K562 (cell line): ENCODE data around the gene NTM. TPM values are rescaled to one million over a fixed set of nuclear protein-coding genes. Genes with fewer than 3 reads are reported as not detected.

Experiments
- ATAC-seq: fragments of 200-7000 bp; cut with Tn5 transposase; 3 replicates; pipeline ENCODE4 v1.9.1; 2020; ENCODE audit warnings: moderate library complexity
- BruUV-seq: library from RNA; stranded (reverse); fragments of 400-500 nt; replicated peaks from 2 replicates; lab custom pipeline; 2021; lab: Mats Ljungman, UMichigan
- CTCF ChIA-PET: fragments of 300-600 bp; formaldehyde crosslinking; extraction: SDS; loops from one replicate; lab custom pipeline; 2021; ENCODE audit warnings: low intra/inter-chr PET ratio; lab: Yijun Ruan, JAX
- POLR2A ChIA-PET: fragments of 300-600, 350-650 bp; sonication (Branson Sonifier 250); formaldehyde crosslinking; extraction: SDS; loops from one replicate; lab custom pipeline; 2021; ENCODE audit warnings: antibody characterized with exemption, inconsistent platforms; lab: Yijun Ruan, JAX
- DNase-seq, 4 experiments: peaks; one replicate each; pipeline versions ENCODE4 v3.0.0 to v3.0.0-alpha.2; 2011 to 2018; ENCODE audit warnings: low spot score in 3 of 4, mixed read lengths in 3 of 4; ENCODE audit errors: extremely low read depth in 1 of 4
- FAIRE-seq: peaks from 2 replicates; lab custom pipeline; 2011; peaks lifted over from hg19 to GRCh38; lab: Jason Lieb, UNC
- H2AFZ ChIP-seq: 2 replicates; pipeline ENCODE4 v1.6.0; 2011; ENCODE audit warnings: low read depth, low read length, control low read depth, inconsistent platforms
- H3K27ac ChIP-seq: fragments of 200-600 bp; 3 replicates; pipeline ENCODE4 v1.8.0; 2011; ENCODE audit warnings: low read depth, mild to moderate bottlenecking, control low read depth, inconsistent platforms, low read length, moderate library complexity, mixed read lengths; ENCODE audit errors: extremely low read depth
- H3K27me3 ChIP-seq, 2 experiments: fragments of 300-600 bp in 1 of 2; 2 replicates in 1 of 2; 3 replicates in 1 of 2; pipeline versions ENCODE4 v1.6.0 to v1.8.0; 2011; ENCODE audit warnings: inconsistent platforms in 2 of 2, low read length in 2 of 2, mild to moderate bottlenecking in 1 of 2, mixed read lengths in 1 of 2, moderate library complexity in 1 of 2; ENCODE audit not compliant: control insufficient read depth in 2 of 2, insufficient read depth in 2 of 2
- H3K36me3 ChIP-seq: fragments of 300-600 bp; 3 replicates; pipeline ENCODE4 v1.8.0; 2011; ENCODE audit warnings: mild to moderate bottlenecking, low read length, inconsistent platforms; ENCODE audit not compliant: control insufficient read depth, insufficient read depth
- H3K4me1 ChIP-seq, 2 experiments: fragments of 200-600 bp in 1 of 2; replicated peaks in 1 of 2; 2 replicates in 1 of 2; 3 replicates in 1 of 2; pipeline versions ENCODE4 v1.5.1 to v1.8.0; 2011; ENCODE audit warnings: inconsistent platforms in 2 of 2, low read length in 2 of 2, mild to moderate bottlenecking in 1 of 2, mixed read lengths in 1 of 2, moderate library complexity in 1 of 2; ENCODE audit not compliant: control insufficient read depth in 2 of 2, insufficient read depth in 2 of 2
- H3K4me2 ChIP-seq: 2 replicates; pipeline ENCODE4 v1.6.1; 2011; ENCODE audit warnings: low read length, control low read depth, inconsistent platforms, mixed read lengths; ENCODE audit not compliant: insufficient read depth
- H3K4me3 ChIP-seq: fragments of 200-600 bp; sonication (generic), shearing (Covaris generic); 2 replicates; pipeline ENCODE4 v1.5.1; 2016; ENCODE audit warnings: control low read depth, inconsistent platforms
- H3K79me2 ChIP-seq: fragments of 200-600 bp; 3 replicates; pipeline ENCODE4 v1.8.0; 2011; ENCODE audit warnings: low read length, inconsistent platforms; ENCODE audit not compliant: control insufficient read depth, insufficient read depth
- H3K9ac ChIP-seq, 2 experiments: 2 replicates each; pipeline versions ENCODE4 v1.6.0 to v1.6.1; 2011; ENCODE audit warnings: low read depth in 2 of 2, low read length in 2 of 2, control low read depth in 1 of 2, inconsistent platforms in 1 of 2, mild to moderate bottlenecking in 1 of 2, mixed read lengths in 1 of 2; ENCODE audit not compliant: insufficient read depth in 1 of 2
- H3K9me1 ChIP-seq: one replicate; pipeline ENCODE4 v1.6.0; 2011; ENCODE audit warnings: inconsistent platforms, mild to moderate bottlenecking, low read length, moderate library complexity; ENCODE audit not compliant: control insufficient read depth, insufficient read depth
- H3K9me3 ChIP-seq: replicated peaks from 2 replicates; pipeline ENCODE4 v1.5.1; 2011; ENCODE audit warnings: low read depth, low read length, inconsistent platforms; ENCODE audit not compliant: control insufficient read depth, insufficient read depth
- H4K20me1 ChIP-seq: replicated peaks from 2 replicates; pipeline ENCODE4 v1.6.1; 2011; ENCODE audit warnings: low read length, inconsistent platforms, mixed read lengths; ENCODE audit not compliant: control insufficient read depth, insufficient read depth
- CC2D1A ChIP-seq: fragments of 450-650 bp; IDR thresholded peaks from 2 replicates; pipeline ENCODE4 v1.6.1; 2017; ENCODE audit warnings: mild to moderate bottlenecking
- HDAC8 ChIP-seq: fragments of 450-650 bp; IDR thresholded peaks from 2 replicates; pipeline ENCODE4 v1.6.1; 2016; ENCODE audit warnings: mild to moderate bottlenecking, missing genetic modification characterization, moderate library complexity, missing compliant biosample characterization
- ILK ChIP-seq: fragments of 450-650 bp; IDR thresholded peaks from 2 replicates; pipeline ENCODE4 v1.6.1; 2016; ENCODE audit warnings: missing genetic modification characterization, low read depth, mild to moderate bottlenecking, missing compliant biosample characterization, moderate library complexity, borderline replicate concordance
- NBN ChIP-seq: fragments of 450-650 bp; IDR thresholded peaks from 2 replicates; pipeline ENCODE4 v1.6.1; 2016; ENCODE audit warnings: low read depth, mild to moderate bottlenecking
- NFYB ChIP-seq: IDR thresholded peaks from 2 replicates; pipeline ENCODE4 v1.6.1; 2011; ENCODE audit warnings: mild to moderate bottlenecking, moderate library complexity; ENCODE audit not compliant: insufficient read length; ENCODE audit errors: extremely low read depth
- RBM17 ChIP-seq: fragments of 200-400 bp; formaldehyde crosslinking; IDR thresholded peaks from 2 replicates; pipeline ENCODE4 v1.6.1; 2017; ENCODE audit warnings: low read depth, mild to moderate bottlenecking, low read length, borderline replicate concordance
- RUNX1 ChIP-seq: sonication (generic); IDR thresholded peaks from 2 replicates; pipeline ENCODE4 v1.6.1; 2016; ENCODE audit warnings: antibody characterized with exemption, low read depth
- SIRT6 ChIP-seq: IDR thresholded peaks from one replicate; pipeline ENCODE4 v1.6.1; 2012; ENCODE audit warnings: low read depth, mild to moderate bottlenecking, control low read depth, inconsistent platforms, low read length, moderate library complexity
- SMARCA4 ChIP-seq: fragments of 450-650 bp; IDR thresholded peaks from 2 replicates; pipeline ENCODE4 v1.6.1; 2016
- TRIM24 ChIP-seq, 2 experiments: fragments of 450-650 bp; IDR thresholded peaks; 2 replicates each; pipeline ENCODE4 v1.6.1; 2016
- ZNF280B ChIP-seq: fragments of 250-450 bp; sonication (Bioruptor Pico); IDR thresholded peaks from 2 replicates; pipeline ENCODE4 v1.5.1; 2021; ENCODE audit warnings: mild to moderate bottlenecking
- ZNF644 ChIP-seq: fragments of 200-800 bp; sonication (Bioruptor generic); IDR thresholded peaks from 2 replicates; pipeline ENCODE4 v1.6.1; 2016; ENCODE audit warnings: low read depth, missing genetic modification characterization, missing compliant biosample characterization
- ZNF717 ChIP-seq: fragments of 250-450 bp; sonication (Bioruptor Pico); IDR thresholded peaks from 2 replicates; pipeline ENCODE4 v1.5.0; 2021
- ZNF79 ChIP-seq: fragments of 250-450 bp; sonication (Bioruptor Pico); IDR thresholded peaks from 2 replicates; pipeline ENCODE4 v1.4.0; 2020; ENCODE audit warnings: low read depth, mild to moderate bottlenecking, moderate library complexity
- WGBS: fragments of 100-300 bp; shearing (Covaris generic); methylation state at CpG from one replicate; pipeline ENCODE4 v1.1.6; 2016; ENCODE audit warnings: low coverage, mixed read lengths; ENCODE audit not compliant: insufficient coverage; ENCODE audit errors: missing lambda C conversion rate; 5-methylcytosine and 5-hydroxymethylcytosine counted together
- in situ Hi-C: fragments of 300-500 bp; cut with MboI; formaldehyde crosslinking; loops from 4 replicates; pipeline ENCODE4 v1.15.0; 2018; ENCODE audit warnings: inconsistent platforms, mixed read lengths
- intact Hi-C: fragments of 100-400 bp; cut with micrococcal nuclease; formaldehyde crosslinking; loops from 2 replicates; pipeline ENCODE4 v1.14.2; 2022
- polyA plus RNA-seq, 8 experiments: library from polyadenylated mRNA; depleted of rRNA in 4 of 8; stranded (reverse) in 5 of 8; unstranded in 3 of 8; fragments of >200 nt; fragmentation: Nextera tagmentation in 2 of 8; fragmentation: Illumina TruSeq in 1 of 8; extraction: Ambion mirVana in 2 of 8; extraction: Trizol in 1 of 8; gene quantifications; 2 replicates each; pipeline versions ENCODE4 v1.2.1 to v1.2.3, GENCODE V29; 2011 to 2014; ENCODE audit warnings: inconsistent platforms in 1 of 8, missing spikeins in 1 of 8
- total RNA-seq, 7 experiments: library from RNA; depleted of rRNA in 6 of 7; stranded (reverse); fragments of >200 nt in 6 of 7; fragmentation: Illumina TruSeq in 2 of 7; extraction: Trizol in 2 of 7; gene quantifications; 2 replicates each; pipeline versions ENCODE4 v1.2.1 to v1.2.3, GENCODE V29; 2011 to 2021; ENCODE audit warnings: low replicate concordance in 1 of 7
- TF ChIP-seq, protein P1 (sequence below), 2 experiments: fragments of 150-350 bp in 1 of 2; IDR thresholded peaks; 2 replicates each; pipeline ENCODE4 v1.6.1; 2012 to 2016; ENCODE audit warnings: low read depth in 2 of 2, low read length in 2 of 2, mild to moderate bottlenecking in 1 of 2, moderate library complexity in 1 of 2
- TF ChIP-seq, protein P2 (sequence below): fragments of 450-650 bp; IDR thresholded peaks from 2 replicates; pipeline ENCODE4 v1.6.1; 2016

NTM gene
- total and polyA plus RNA-seq, 9 of the 15 experiments (the other 6 are each of a cell fraction or from before 2014, with no cell fraction given), result not detected

DNA sequence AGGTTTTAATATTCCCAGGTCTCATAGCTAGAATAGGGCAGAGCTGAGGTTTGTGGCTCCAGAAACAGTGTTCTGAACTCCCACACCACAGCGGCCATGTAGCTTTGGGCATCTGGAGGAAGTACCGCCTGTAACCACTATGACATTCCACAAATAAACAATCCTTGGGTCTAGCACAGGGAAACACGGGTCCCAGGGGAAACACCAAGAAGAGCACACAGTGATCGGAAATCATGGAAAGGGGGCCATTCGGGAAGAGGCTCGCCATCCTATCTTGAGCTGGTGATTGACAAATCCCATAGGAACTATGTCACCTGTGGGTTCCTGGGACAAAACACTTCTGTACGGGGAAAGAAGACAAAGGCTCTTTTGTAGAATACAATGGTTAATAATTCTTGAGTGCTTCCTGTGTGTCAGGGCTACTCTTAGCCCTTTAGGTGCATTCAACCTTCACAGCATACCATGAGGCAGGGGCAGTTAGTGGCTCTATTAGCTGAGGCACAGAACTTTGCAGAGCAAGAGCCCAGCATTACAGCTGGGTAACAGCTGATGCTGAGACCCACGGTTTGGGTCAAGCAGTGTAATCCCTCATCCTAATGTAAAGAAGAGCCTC is 514.2 kb downstream of the NTM start (continued):
- TF ChIP-seq, protein P1, sequence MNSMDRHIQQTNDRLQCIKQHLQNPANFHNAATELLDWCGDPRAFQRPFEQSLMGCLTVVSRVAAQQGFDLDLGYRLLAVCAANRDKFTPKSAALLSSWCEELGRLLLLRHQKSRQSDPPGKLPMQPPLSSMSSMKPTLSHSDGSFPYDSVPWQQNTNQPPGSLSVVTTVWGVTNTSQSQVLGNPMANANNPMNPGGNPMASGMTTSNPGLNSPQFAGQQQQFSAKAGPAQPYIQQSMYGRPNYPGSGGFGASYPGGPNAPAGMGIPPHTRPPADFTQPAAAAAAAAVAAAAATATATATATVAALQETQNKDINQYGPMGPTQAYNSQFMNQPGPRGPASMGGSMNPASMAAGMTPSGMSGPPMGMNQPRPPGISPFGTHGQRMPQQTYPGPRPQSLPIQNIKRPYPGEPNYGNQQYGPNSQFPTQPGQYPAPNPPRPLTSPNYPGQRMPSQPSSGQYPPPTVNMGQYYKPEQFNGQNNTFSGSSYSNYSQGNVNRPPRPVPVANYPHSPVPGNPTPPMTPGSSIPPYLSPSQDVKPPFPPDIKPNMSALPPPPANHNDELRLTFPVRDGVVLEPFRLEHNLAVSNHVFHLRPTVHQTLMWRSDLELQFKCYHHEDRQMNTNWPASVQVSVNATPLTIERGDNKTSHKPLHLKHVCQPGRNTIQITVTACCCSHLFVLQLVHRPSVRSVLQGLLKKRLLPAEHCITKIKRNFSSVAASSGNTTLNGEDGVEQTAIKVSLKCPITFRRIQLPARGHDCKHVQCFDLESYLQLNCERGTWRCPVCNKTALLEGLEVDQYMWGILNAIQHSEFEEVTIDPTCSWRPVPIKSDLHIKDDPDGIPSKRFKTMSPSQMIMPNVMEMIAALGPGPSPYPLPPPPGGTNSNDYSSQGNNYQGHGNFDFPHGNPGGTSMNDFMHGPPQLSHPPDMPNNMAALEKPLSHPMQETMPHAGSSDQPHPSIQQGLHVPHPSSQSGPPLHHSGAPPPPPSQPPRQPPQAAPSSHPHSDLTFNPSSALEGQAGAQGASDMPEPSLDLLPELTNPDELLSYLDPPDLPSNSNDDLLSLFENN (IDR thresholded peaks at IDR 0.05; ENCODE audit: low read depth in 2 of 2, low read length in 2 of 2), result no peak
- no peak for TF ChIP-seq NFYB
- no peak for TF ChIP-seq RUNX1
- TF ChIP-seq CC2D1A, result no peak
- TF ChIP-seq SMARCA4, result no peak
- TF ChIP-seq, protein P2, sequence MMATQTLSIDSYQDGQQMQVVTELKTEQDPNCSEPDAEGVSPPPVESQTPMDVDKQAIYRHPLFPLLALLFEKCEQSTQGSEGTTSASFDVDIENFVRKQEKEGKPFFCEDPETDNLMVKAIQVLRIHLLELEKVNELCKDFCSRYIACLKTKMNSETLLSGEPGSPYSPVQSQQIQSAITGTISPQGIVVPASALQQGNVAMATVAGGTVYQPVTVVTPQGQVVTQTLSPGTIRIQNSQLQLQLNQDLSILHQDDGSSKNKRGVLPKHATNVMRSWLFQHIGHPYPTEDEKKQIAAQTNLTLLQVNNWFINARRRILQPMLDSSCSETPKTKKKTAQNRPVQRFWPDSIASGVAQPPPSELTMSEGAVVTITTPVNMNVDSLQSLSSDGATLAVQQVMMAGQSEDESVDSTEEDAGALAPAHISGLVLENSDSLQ, result no peak
- TF ChIP-seq, all 486 proteins: peak for 0

DNA sequence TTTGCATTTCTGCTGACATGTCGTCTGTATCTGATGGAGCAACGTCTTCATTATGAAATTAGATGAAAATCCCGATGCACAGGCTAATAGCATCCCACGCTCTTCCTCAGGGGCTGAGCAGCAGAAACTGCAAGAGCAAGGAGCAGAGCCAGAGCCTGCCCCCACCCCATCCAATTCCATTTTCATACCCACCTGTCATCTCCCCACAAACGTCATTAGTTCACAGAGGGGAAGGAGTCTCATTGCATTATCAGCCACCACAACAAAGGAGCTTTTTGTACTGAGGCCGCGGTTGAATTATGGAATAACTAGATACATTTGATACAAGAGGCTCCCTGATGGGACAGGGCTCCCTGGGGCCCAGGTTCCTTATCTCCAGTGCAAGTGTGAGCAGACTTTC is 515.0 kb downstream of the NTM start:
- no peaks in the 10 kb centered on the region for H3K27me3 ChIP-seq
- H3K9me1 ChIP-seq, result no peaks in the 10 kb centered on the region
- no peak overlapping the region for H3K27ac ChIP-seq
- no peaks in the 10 kb centered on the region for H3K4me1 ChIP-seq
- WGBS, result 1% methylated on average over 7 of the region's 7 CpGs
- ChIA-PET CTCF (no interaction called here), POLR2A (no interaction called here)
- no peak for FAIRE-seq
- no peak overlapping the region for H3K4me2 ChIP-seq
- intact Hi-C loops, result no loop called here
- no peaks in the 10 kb centered on the region for H3K9me3 ChIP-seq
- no peaks in the 10 kb centered on the region for H3K79me2 ChIP-seq
- no peak for TF ChIP-seq ILK (tag)
- TF ChIP-seq HDAC8 (tag), result no peak
- TF ChIP-seq NBN, result no peak
- no peak for TF ChIP-seq ZNF280B
- no peak for TF ChIP-seq ZNF717
- TF ChIP-seq TRIM24 (IDR thresholded peaks at IDR 0.05), result no peak
- no peak for TF ChIP-seq SIRT6
- no peak for TF ChIP-seq RBM17
- no peak for TF ChIP-seq ZNF644 (tag)
- no peak for TF ChIP-seq ZNF79 (CRISPR knock-in tag)
- TF ChIP-seq, all 486 proteins: peak for 0
- no peak overlapping the region for H2AFZ ChIP-seq
- in situ Hi-C loops, result no loop called here
- ATAC-seq (no peak), DNase-seq (no peak)
- no peaks in the 10 kb centered on the region for H4K20me1 ChIP-seq
- no peak overlapping the region for H3K9ac ChIP-seq
- H3K4me3 ChIP-seq, result no peak overlapping the region
- no TSS peak for BruUV-seq
- H3K36me3 ChIP-seq, result no peaks in the 10 kb centered on the region
